GM12878 (cell line): ENCODE data around the gene B4GALNT4. TPM values are rescaled to one million over a fixed set of nuclear protein-coding genes. Genes with fewer than 3 reads are reported as not detected.

Experiments used
- ATAC-seq: fragments of 200-7000 bp; cut with Tn5 transposase; 3 replicates; pipeline ENCODE4 v1.9.1; 2020; ENCODE audit warnings: mild to moderate bottlenecking, moderate library complexity
- BruUV-seq: library from RNA; stranded (reverse); fragments of 400-500 nt; replicated peaks from 2 replicates; lab custom pipeline; 2021; lab: Mats Ljungman, UMichigan
- CTCF ChIA-PET: fragments of 300-600 bp; sonication (Branson Sonifier 250); formaldehyde crosslinking; extraction: SDS; loops from one replicate; lab custom pipeline; 2021; ENCODE audit warnings: inconsistent platforms; lab: Yijun Ruan, JAX
- POLR2A ChIA-PET: fragments of 350-600 bp; formaldehyde crosslinking; extraction: SDS; loops from one replicate; lab custom pipeline; 2021; ENCODE audit warnings: inconsistent platforms; lab: Charles Lee
- RAD21 ChIA-PET: fragments of 300-600 bp; sonication (Branson Sonifier 250); formaldehyde crosslinking; loops from one replicate; lab custom pipeline; 2023; ENCODE audit warnings: antibody characterized with exemption; ENCODE audit not compliant: unreplicated experiment; lab: Charles Lee
- SMC1A ChIA-PET: fragments of 300-600 bp; sonication (Branson Sonifier 250); formaldehyde crosslinking; loops from one replicate; lab custom pipeline; 2023; ENCODE audit not compliant: unreplicated experiment, uncharacterized antibody; lab: Charles Lee
- DNase-seq: peaks from one replicate; pipeline ENCODE4 v3.0.0-alpha.2; 2011; ENCODE audit warnings: low read depth, low spot score
- FAIRE-seq: peaks from 3 replicates; lab custom pipeline; 2011; peaks lifted over from hg19 to GRCh38; lab: Jason Lieb, UNC
- H2AFZ ChIP-seq: 2 replicates; pipeline ENCODE4 v1.6.0; 2011; ENCODE audit warnings: low read depth, low read length, control low read depth; ENCODE audit not compliant: control insufficient read depth
- H3K27ac ChIP-seq: 2 replicates; pipeline ENCODE4 v1.5.1; 2011; ENCODE audit warnings: control low read depth; ENCODE audit not compliant: control insufficient read depth, insufficient read depth
- H3K27me3 ChIP-seq, 2 experiments: replicated peaks in 1 of 2; 2 replicates each; pipeline versions ENCODE4 v1.6.0 to v1.6.1; 2011; ENCODE audit warnings: low read length in 1 of 2; ENCODE audit not compliant: control insufficient read depth in 2 of 2, insufficient read depth in 2 of 2
- H3K36me3 ChIP-seq, 2 experiments: 2 replicates each; pipeline ENCODE4 v1.5.1; 2011; ENCODE audit warnings: low read length in 1 of 2; ENCODE audit not compliant: control insufficient read depth in 2 of 2, insufficient read depth in 2 of 2
- H3K4me1 ChIP-seq: 2 replicates; pipeline ENCODE4 v1.6.1; 2011; ENCODE audit warnings: mild to moderate bottlenecking, low read length, moderate library complexity, mixed read lengths; ENCODE audit not compliant: control insufficient read depth, insufficient read depth
- H3K4me2 ChIP-seq: 2 replicates; pipeline ENCODE4 v1.6.0; 2011; ENCODE audit warnings: control low read depth; ENCODE audit not compliant: control insufficient read depth, insufficient read depth
- H3K4me3 ChIP-seq: fragments of 200-600 bp; sonication (generic); 2 replicates; pipeline ENCODE4 v1.5.1; 2016
- H3K79me2 ChIP-seq: 2 replicates; pipeline ENCODE4 v1.6.0; 2011; ENCODE audit warnings: low read length; ENCODE audit not compliant: control insufficient read depth, insufficient read depth
- H3K9ac ChIP-seq: 2 replicates; pipeline ENCODE4 v1.8.0; 2011; ENCODE audit warnings: low read length, control low read depth, mixed read lengths; ENCODE audit not compliant: control insufficient read depth, insufficient read depth
- H3K9me3 ChIP-seq: replicated peaks from 3 replicates; pipeline ENCODE4 v1.5.1; 2011; ENCODE audit warnings: mild to moderate bottlenecking, low read length; ENCODE audit not compliant: control insufficient read depth, insufficient read depth
- H4K20me1 ChIP-seq: 2 replicates; pipeline ENCODE4 v1.6.0; 2011; ENCODE audit not compliant: control insufficient read depth, insufficient read depth
- ATF2 ChIP-seq: IDR thresholded peaks from 2 replicates; pipeline ENCODE4 v1.6.1; 2012; ENCODE audit warnings: low read length, inconsistent platforms
- CHD4 ChIP-seq: fragments of 200-600 bp; sonication (generic); IDR thresholded peaks from 2 replicates; pipeline ENCODE4 v1.6.1; 2016; ENCODE audit warnings: mild to moderate bottlenecking
- LARP7 ChIP-seq: fragments of 450-650 bp; IDR thresholded peaks from 2 replicates; pipeline ENCODE4 v1.6.1; 2017; ENCODE audit warnings: mild to moderate bottlenecking
- SIN3A ChIP-seq: IDR thresholded peaks from 2 replicates; pipeline ENCODE4 v1.6.1; 2012; ENCODE audit warnings: low read depth, low read length, improper control_type of control experiment
- SP1 ChIP-seq: IDR thresholded peaks from one replicate; pipeline ENCODE4 v1.6.1; 2011; ENCODE audit warnings: low read depth, low read length
- TCF12 ChIP-seq: IDR thresholded peaks from 2 replicates; pipeline ENCODE4 v1.6.1; 2011; ENCODE audit warnings: low read depth, mild to moderate bottlenecking, low read length
- WGBS: methylation state at CpG from one replicate; pipeline ENCODE4 v1.1.6; 2016; ENCODE audit warnings: low lambda C conversion rate; ENCODE audit not compliant: insufficient replicate concordance, insufficient coverage; ENCODE audit errors: missing lambda C conversion rate; 5-methylcytosine and 5-hydroxymethylcytosine counted together
- in situ Hi-C: fragments of 300-500 bp; cut with MboI; formaldehyde crosslinking; loops from 9 replicates; pipeline ENCODE4 v1.14.3; 2018; ENCODE audit warnings: mixed read lengths
- intact Hi-C: fragments of 100-400 bp; cut with micrococcal nuclease; formaldehyde crosslinking; loops from one replicate; pipeline ENCODE4 v1.14.2; 2022; ENCODE audit not compliant: unreplicated experiment
- polyA plus RNA-seq, 11 experiments: library from polyadenylated mRNA; depleted of rRNA in 4 of 11; unstranded in 6 of 11; stranded (reverse) in 5 of 11; fragments of >200 nt; fragmentation: Nextera tagmentation in 4 of 11; fragmentation: Illumina TruSeq in 1 of 11; extraction: Ambion mirVana in 4 of 11; extraction: Trizol in 1 of 11; gene quantifications; 1 replicate in 1 of 11; 2 replicates in 10 of 11; pipeline versions ENCODE4 v1.2.1 to v1.2.3, GENCODE V29; 2011 to 2016; ENCODE audit warnings: inconsistent platforms in 2 of 11, missing spikeins in 2 of 11, low read depth in 1 of 11
- total RNA-seq, 4 experiments: library from RNA; depleted of rRNA in 3 of 4; stranded (reverse); fragments of >200 nt in 3 of 4; fragmentation: Illumina TruSeq in 1 of 4; extraction: Trizol in 1 of 4; gene quantifications; 2 replicates each; pipeline versions ENCODE4 v1.2.1 to v1.2.3, GENCODE V29; 2013 to 2021

B4GALNT4 gene
- total and polyA plus RNA-seq, 10 of the 15 experiments (the other 5 are each of a cell fraction or from before 2014, with no cell fraction given): 0.04 to 0.82 (median 0.40) TPM; not detected in 6

GRCh38 chr11:371716-372590 is 2.7 kb downstream of the B4GALNT4 start (continued):
- TF ChIP-seq ATF2: no peak

- FAIRE-seq (no peak), DNase-seq (no peak), ATAC-seq (no peak)
- H3K79me2 ChIP-seq: no peaks in the 10 kb centered on the region
- in situ Hi-C loops: no loop called here
- no TSS peak for BruUV-seq
- 52% methylated on average over 34 of the region's 41 CpGs for WGBS
- H3K27ac ChIP-seq: no peak overlapping the region
- ChIA-PET CTCF (no interaction called here), POLR2A (no interaction called here), RAD21 (no interaction called here), SMC1A (no interaction called here)
- intact Hi-C loops: no loop called here
- no peaks in the 10 kb centered on the region for H3K4me1 ChIP-seq
- no peak overlapping the region for H2AFZ ChIP-seq
- H4K20me1 ChIP-seq: no peaks in the 10 kb centered on the region
- H3K27me3 ChIP-seq: peaks cover 4 to 7% of the 10 kb centered on the region in 2 experiments; a peak in 2 of 4 replicates
- H3K9me3 ChIP-seq: no peaks in the 10 kb centered on the region
- no peak overlapping the region for H3K9ac ChIP-seq
- H3K36me3 ChIP-seq: no peaks in the 10 kb centered on the region
- no peak overlapping the region for H3K4me2 ChIP-seq
- TF ChIP-seq SP1 (no peak), LARP7 (no peak), SIN3A (no peak), TCF12 (no peak), CHD4 (no peak)
- H3K4me3 ChIP-seq: no peak overlapping the region
Measured at GRCh38 chr11:372809-373715, 3.8 kb downstream of the B4GALNT4 start.
